Measurements from ENCODE around the gene TOMM20. TPM values are rescaled to one million over a fixed set of nuclear protein-coding genes. Genes with fewer than 3 reads are reported as not detected.

The TOMM20 gene
- total and polyA plus RNA-seq, 9 of the 15 experiments (the other 6 are each of a cell fraction or from before 2014, with no cell fraction given) = 70.6 to 334 (median 159) TPM

DNA sequence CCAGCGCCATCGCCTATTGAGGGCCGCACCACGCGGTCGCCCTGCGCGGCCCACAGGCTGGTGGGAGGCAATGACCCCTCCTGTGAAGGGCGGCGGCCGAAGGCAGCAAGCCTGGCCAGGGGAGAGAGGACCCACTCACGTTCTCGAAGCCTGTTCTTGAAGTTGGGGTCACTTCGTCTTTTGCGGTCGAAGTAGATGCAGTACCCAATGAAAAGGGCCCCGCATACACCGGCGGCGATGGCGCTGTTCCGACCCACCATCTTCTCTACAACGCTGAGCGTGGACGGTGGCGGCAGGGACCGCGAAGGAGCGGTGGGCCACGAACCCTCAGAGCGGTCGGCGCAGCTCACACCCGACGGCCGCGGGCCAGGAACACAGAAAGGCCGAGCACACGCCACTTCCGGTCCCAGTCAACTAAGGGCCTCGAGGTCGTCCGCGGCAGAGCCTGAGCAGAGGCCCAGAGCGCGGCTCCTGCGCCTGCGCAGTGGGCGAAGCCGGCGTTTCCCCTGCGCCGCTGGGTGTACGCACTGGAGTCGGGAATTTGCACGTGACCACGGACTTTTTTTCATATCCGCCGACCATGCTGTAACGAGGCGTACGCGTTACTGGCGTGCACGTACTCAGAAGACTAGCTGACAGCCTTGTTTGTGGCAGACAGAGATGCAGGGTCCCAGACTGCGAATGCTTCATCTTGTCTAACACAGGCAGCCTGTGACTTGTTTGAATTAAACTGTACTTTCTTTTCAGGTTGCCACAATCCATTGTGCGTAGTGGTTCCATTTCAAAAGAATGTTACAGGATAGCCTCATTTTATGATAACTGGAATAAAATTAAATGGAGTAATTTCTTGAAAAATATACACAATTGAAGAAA is at the start of gene TOMM20 (continued):
- peak; percentile 86 for TF ChIP-seq NR2C2 (CRISPR knock-in tag; IDR thresholded peaks at IDR 0.05)
- TF ChIP-seq NR2C2 (tag; IDR thresholded peaks at IDR 0.05) = peak; percentile 80
- no peak for TF ChIP-seq POU5F1 (IDR thresholded peaks at IDR 0.05; ENCODE audit: borderline replicate concordance, low read depth, low read length, partially characterized antibody)
- TF ChIP-seq, protein P1, sequence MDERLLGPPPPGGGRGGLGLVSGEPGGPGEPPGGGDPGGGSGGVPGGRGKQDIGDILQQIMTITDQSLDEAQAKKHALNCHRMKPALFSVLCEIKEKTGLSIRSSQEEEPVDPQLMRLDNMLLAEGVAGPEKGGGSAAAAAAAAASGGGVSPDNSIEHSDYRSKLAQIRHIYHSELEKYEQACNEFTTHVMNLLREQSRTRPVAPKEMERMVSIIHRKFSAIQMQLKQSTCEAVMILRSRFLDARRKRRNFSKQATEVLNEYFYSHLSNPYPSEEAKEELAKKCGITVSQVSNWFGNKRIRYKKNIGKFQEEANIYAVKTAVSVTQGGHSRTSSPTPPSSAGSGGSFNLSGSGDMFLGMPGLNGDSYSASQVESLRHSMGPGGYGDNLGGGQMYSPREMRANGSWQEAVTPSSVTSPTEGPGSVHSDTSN (CRISPR knock-in tag; IDR thresholded peaks at IDR 0.05; ENCODE audit: low read depth) = no peak
- TF ChIP-seq, protein P1 (tag; conservative IDR thresholded peaks at IDR 0.05; ENCODE audit: low read depth) = 0 out of 2 replicates have a peak, but pooled peaks have one; percentile 16
- TF ChIP-seq HNRNPUL1 (IDR thresholded peaks at IDR 0.05; ENCODE audit: low read length) = no peak
- 0 out of 2 replicates have a peak, but pooled peaks have one; percentile 26 for TF ChIP-seq ZHX1 (conservative IDR thresholded peaks at IDR 0.05; ENCODE audit: low read length)
- TF ChIP-seq ZBTB8A (IDR thresholded peaks at IDR 0.05; ENCODE audit: partially characterized antibody) = no peak
- TF ChIP-seq ZNF318 (IDR thresholded peaks at IDR 0.05; ENCODE audit: borderline replicate concordance in 1 of 2, low read depth in 1 of 2) = no peak
- TF ChIP-seq COPS2 (conservative IDR thresholded peaks at IDR 0.05) = no peak
- TF ChIP-seq ZNF780A (CRISPR knock-in tag; IDR thresholded peaks at IDR 0.05) = no peak
- no peak; the same call in 1 of the 2 replicates for TF ChIP-seq TGIF2 (CRISPR knock-in tag; IDR thresholded peaks at IDR 0.05)
- 0 out of 2 replicates have a peak, but pooled peaks have one; percentile 51 for TF ChIP-seq PYGO2 (tag; IDR thresholded peaks at IDR 0.05)
